Measurements from ENCODE around the gene SAMD1.

GRCh38 chr19:14120497-14120780 is 29.9 kb upstream of the SAMD1 start:
- TF ChIP-seq CTCF (IDR thresholded peaks at IDR 0.05) = no peak
- no peak for TF ChIP-seq POLR2A (IDR thresholded peaks at IDR 0.05)

All from body of pancreas (tissue), 4 donors.